Measurements from ENCODE around the gene RAB40B. TPM values are rescaled to one million over a fixed set of nuclear protein-coding genes. Genes with fewer than 3 reads are reported as not detected.

Gene RAB40B
- total RNA-seq, 2 experiments from 2014 or later = 2.1 to 3.1 TPM

DNA sequence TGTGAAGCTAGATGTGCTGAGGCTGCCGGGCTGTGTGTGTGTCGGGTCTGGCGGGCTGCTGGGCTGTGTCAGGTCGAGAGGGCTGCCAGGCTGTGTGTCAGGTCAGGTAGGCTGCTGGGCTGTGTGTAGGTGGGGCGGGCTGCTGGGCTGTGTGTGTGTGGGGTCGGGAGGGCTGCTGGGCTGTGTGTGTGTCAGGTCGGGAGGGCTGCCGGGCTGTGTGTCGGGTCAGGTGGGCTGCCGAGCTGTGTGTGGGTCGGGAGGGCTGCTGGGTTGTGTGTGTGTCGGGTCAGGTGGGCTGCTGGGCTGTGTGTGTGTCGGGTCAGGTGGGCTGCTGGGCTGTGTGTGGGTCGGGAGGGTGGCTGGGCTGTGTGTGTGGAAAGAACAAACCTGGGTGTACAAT lies 58.9 kb downstream of the RAB40B start:
- Mint-ChIP-seq H3K4me3 (no peak overlapping the region), H3K9me3 (peaks cover 1% of the 10 kb centered on the region), H3K27me3 (no peaks in the 10 kb centered on the region), H3K27ac (no peak overlapping the region), H3K4me1 (peaks cover 25% of the 10 kb centered on the region), H3K36me3 (peaks cover 50% of the 10 kb centered on the region)
- DNase-seq = no peak

DNA sequence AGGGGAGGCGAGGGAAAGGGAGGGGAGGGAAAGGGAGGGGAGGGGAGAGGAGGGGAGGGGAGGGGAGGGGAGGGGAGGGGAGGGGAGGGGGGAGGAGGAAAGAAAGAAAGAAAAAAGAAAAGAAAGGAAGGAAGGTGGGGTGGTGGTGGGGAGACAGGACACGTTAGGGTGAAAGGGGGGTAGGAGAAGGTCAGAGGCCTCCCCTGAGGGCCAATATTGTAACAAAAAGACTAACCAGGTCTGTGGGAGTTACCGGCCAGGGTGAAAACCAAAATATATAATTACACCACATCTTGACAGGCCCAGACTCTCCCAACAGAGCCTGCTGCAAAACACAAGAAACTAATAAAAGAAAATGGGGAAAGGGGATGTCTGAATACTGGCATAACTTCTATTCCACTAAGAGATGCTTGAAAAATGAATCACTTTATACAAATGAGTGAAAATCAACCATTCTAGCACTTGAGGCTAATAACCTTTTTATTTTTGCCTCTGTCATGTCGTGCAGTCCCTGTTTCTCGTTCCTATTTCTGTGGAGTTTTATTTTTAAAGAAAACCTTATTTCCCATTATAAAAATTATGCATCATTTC lies 60.2 kb downstream of the RAB40B start:
- H3K4me1 Mint-ChIP-seq = peaks cover 26% of the 10 kb centered on the region
- DNase-seq = no peak
- no peak overlapping the region for H3K27ac Mint-ChIP-seq
- peaks cover 45% of the 10 kb centered on the region for H3K36me3 Mint-ChIP-seq
- no peaks in the 10 kb centered on the region for H3K27me3 Mint-ChIP-seq
- peaks cover 1% of the 10 kb centered on the region for H3K9me3 Mint-ChIP-seq
- H3K4me3 Mint-ChIP-seq = no peak overlapping the region

- Mint-ChIP-seq H3K9me3 (peaks cover 1% of the 10 kb centered on the region), H3K4me3 (no peak overlapping the region), H3K27ac (no peak overlapping the region), H3K4me1 (peaks cover 29% of the 10 kb centered on the region), H3K27me3 (no peaks in the 10 kb centered on the region), H3K36me3 (peaks cover 45% of the 10 kb centered on the region)
- DNase-seq = no peak
Observed at GRCh38 chr17:82636626-82637598, 61.6 kb downstream of the RAB40B start.

DNA sequence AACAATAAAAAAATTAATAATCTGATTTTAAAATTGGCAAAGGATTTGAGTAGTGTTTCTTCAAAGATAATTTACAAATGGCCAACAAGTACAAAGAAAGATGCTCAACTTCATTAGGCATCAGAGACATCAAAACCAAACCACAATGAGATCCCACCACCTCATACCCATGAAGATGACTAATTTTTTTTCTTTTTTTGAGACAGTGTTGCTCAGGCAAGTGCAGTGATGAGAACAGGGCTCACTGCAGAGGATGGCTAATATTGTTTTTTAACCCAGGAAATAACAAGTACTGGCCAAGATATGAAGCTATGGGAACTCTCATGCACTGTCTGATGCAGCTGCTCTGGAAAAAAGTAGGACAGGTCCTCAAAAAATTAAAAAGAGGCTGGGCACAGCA lies 65.2 kb downstream of the RAB40B start:
- H3K27me3 Mint-ChIP-seq = no peaks in the 10 kb centered on the region
- peak overlapping the region; percentile 58 for H3K27ac Mint-ChIP-seq
- H3K4me1 Mint-ChIP-seq = peaks cover 19% of the 10 kb centered on the region

DNA sequence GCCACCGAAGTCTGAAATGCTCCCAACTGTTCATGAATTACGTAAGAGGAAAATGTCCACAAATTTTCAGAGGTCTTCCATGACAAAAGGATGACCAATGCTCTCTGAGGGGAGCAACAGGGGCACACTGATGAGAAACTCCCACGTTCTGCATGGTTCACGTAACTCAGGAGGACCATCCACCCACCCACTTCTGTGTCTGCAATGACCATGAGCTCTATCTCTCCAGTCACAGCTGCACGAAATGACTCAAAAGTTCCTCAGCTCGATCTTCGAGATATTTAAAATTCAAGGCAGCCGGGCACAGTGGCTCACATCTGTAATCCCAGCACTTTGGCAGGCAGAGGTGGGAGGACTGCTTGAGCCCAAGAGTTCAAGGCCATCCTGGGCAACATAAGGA lies 66.0 kb downstream of the RAB40B start:
- H3K27ac Mint-ChIP-seq = no peak overlapping the region
- no peaks in the 10 kb centered on the region for H3K27me3 Mint-ChIP-seq
- H3K36me3 Mint-ChIP-seq = peaks cover 29% of the 10 kb centered on the region
- H3K9me3 Mint-ChIP-seq = peaks cover under 1% of the 10 kb centered on the region
- DNase-seq = no peak
- no peak overlapping the region for H3K4me3 Mint-ChIP-seq
- H3K4me1 Mint-ChIP-seq = peaks cover 16% of the 10 kb centered on the region

More for the DNA sequence above, 65.2 kb downstream of the RAB40B start:
- no peak for DNase-seq
- H3K9me3 Mint-ChIP-seq = peaks cover 1% of the 10 kb centered on the region
- no peak overlapping the region for H3K4me3 Mint-ChIP-seq
- peaks cover 34% of the 10 kb centered on the region for H3K36me3 Mint-ChIP-seq

GRCh38 chr17:82631544-82631943 lies 67.0 kb downstream of the RAB40B start:
- Mint-ChIP-seq H3K27me3 (no peaks in the 10 kb centered on the region), H3K4me1 (peaks cover 16% of the 10 kb centered on the region), H3K36me3 (peaks cover 23% of the 10 kb centered on the region), H3K9me3 (no peaks in the 10 kb centered on the region), H3K4me3 (no peak overlapping the region), H3K27ac (no peak overlapping the region)
- no peak for DNase-seq

DNA sequence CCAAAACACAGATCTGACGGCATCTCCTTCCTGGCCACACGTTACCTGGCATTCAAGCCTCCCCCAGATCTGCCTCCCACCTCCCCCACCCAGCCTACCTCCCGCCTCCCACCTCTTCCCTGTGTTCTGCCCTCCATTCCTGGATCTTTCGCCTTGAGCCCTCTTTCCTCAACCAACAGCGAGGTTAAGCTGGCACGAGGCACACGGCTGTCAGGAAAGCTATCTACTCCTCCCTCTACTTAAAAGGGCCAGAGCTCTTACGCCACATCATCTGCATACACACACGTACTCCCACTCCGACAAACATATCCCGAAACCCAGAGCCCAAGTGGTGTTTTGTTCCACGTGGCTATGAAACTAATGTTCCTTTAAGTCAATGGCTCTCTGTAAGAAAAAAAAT lies 68.3 kb downstream of the RAB40B start:
- no peaks in the 10 kb centered on the region for H3K9me3 Mint-ChIP-seq
- no peak overlapping the region for H3K4me3 Mint-ChIP-seq
- peaks cover 24% of the 10 kb centered on the region for H3K36me3 Mint-ChIP-seq
- no peak for DNase-seq
- peaks cover 12% of the 10 kb centered on the region for H3K4me1 Mint-ChIP-seq
- no peaks in the 10 kb centered on the region for H3K27me3 Mint-ChIP-seq
- no peak overlapping the region for H3K27ac Mint-ChIP-seq

GRCh38 chr17:82629748-82630147 lies 68.8 kb downstream of the RAB40B start:
- no peak overlapping the region for H3K27ac Mint-ChIP-seq
- no peaks in the 10 kb centered on the region for H3K9me3 Mint-ChIP-seq
- H3K27me3 Mint-ChIP-seq = no peaks in the 10 kb centered on the region
- no peak overlapping the region for H3K4me3 Mint-ChIP-seq
- H3K36me3 Mint-ChIP-seq = peaks cover 28% of the 10 kb centered on the region
- DNase-seq = no peak
- H3K4me1 Mint-ChIP-seq = peaks cover 11% of the 10 kb centered on the region

DNA sequence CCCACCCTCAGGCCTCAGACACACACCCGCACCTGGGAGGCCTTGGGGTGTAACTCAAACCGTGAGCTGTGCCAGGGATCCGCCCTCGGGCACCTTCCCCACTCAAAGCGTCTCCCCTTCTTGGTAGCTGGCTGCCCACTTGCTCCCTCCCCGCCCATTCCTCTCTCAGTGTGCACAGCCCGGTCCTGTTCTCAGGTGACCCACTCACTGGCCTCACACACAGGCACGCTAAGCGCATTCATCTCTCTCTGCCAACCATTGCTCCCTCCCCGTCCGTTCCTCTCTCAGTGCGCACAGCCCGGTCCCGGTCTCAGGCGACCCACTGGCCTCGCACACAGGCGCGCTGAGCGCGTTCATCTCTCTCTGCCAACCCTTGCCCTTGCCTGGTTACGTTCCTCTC lies 71.1 kb downstream of the RAB40B start:
- DNase-seq = no peak
- no peak overlapping the region for H3K4me3 Mint-ChIP-seq
- H3K4me1 Mint-ChIP-seq = no peaks in the 10 kb centered on the region
- no peak overlapping the region for H3K27ac Mint-ChIP-seq
- no peaks in the 10 kb centered on the region for H3K9me3 Mint-ChIP-seq
- no peaks in the 10 kb centered on the region for H3K27me3 Mint-ChIP-seq
- peaks cover 30% of the 10 kb centered on the region for H3K36me3 Mint-ChIP-seq

DNA sequence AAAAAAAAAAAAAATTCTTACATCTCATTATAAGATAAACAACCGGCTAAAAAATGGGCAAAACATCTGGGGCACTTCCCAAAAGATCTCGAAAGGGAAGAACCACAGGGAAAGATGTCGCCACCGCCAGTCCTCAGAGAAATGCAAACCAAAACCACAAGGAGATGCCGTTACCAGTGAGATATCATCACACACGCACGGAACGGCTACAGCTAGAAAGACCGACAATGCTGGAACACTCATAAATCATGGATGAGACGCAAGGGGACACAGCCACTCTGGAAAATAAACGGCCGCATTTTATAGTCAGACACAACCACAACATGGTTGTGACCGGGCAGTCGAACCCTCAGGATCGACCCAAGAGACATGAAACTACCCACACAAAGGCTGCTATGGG lies 74.8 kb downstream of the RAB40B start:
- Mint-ChIP-seq H3K4me3 (no peak overlapping the region), H3K9me3 (no peaks in the 10 kb centered on the region), H3K36me3 (peaks cover 29% of the 10 kb centered on the region), H3K4me1 (no peaks in the 10 kb centered on the region), H3K27me3 (no peaks in the 10 kb centered on the region), H3K27ac (no peak overlapping the region)
- DNase-seq = no peak

GRCh38 chr17:82619641-82620040 lies 78.9 kb downstream of the RAB40B start:
- Mint-ChIP-seq H3K27ac (no peak overlapping the region), H3K4me1 (no peaks in the 10 kb centered on the region), H3K9me3 (no peaks in the 10 kb centered on the region), H3K36me3 (peaks cover 23% of the 10 kb centered on the region), H3K4me3 (no peak overlapping the region), H3K27me3 (no peaks in the 10 kb centered on the region)
- no peak for DNase-seq

- no peak for DNase-seq
- Mint-ChIP-seq H3K4me1 (no peaks in the 10 kb centered on the region), H3K4me3 (no peak overlapping the region), H3K27ac (no peak overlapping the region), H3K9me3 (no peaks in the 10 kb centered on the region), H3K36me3 (peaks cover 22% of the 10 kb centered on the region), H3K27me3 (no peaks in the 10 kb centered on the region)
Observed at GRCh38 chr17:82619211-82619610, 79.3 kb downstream of the RAB40B start.

- H3K27me3 Mint-ChIP-seq = no peaks in the 10 kb centered on the region
- H3K9me3 Mint-ChIP-seq = no peaks in the 10 kb centered on the region
- H3K27ac Mint-ChIP-seq = no peak overlapping the region
- peaks cover 22% of the 10 kb centered on the region for H3K36me3 Mint-ChIP-seq
- H3K4me3 Mint-ChIP-seq = no peak overlapping the region
- no peak for DNase-seq
- peaks cover 2% of the 10 kb centered on the region for H3K4me1 Mint-ChIP-seq
Observed at GRCh38 chr17:82616021-82616711, 82.3 kb downstream of the RAB40B start.

DNA sequence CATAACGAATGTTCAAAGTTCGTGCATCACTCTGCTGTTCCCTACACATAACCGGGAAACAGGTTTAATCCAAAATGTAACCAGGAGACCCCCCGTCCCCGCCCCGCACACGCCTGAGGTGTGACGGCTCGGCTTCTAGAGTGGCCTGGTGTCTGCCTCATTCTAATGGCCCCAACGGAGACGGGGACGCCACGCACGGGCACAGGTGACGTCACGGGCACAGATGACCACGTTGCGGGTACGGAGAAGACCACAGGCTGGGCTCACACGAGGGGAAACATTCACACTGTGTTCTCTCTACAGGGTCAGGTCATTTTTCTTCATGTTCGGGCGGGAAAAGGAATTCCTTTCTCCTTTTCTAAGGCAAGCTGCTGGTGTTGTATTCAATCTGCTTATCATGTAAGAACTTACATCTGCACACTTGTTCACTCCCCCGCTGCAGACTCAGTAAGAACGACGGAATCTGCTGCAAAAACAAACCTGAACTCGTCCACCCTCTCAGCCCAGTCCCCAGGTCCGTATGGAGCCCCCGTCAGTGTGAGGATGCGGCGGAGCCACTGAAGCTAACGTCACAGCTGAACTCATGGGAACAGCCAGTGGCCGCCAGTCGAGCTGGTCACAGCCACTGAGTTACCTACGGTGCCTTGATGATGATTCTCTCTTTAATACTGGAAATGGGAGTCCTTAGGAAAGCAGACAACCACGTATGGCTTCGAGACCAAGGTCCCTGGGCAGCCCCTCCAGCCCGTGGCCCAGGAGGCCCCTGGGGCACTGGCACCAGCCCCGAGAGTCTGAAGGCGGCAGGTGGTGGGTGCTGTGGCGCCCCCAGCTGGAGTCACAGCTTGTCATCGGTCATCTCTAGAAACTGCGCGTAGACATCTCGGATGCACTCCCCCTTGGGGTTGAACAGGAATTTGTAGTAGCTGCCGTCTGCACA lies 83.1 kb downstream of the RAB40B start:
- Mint-ChIP-seq H3K27me3 (no peaks in the 10 kb centered on the region), H3K4me1 (peaks cover 2% of the 10 kb centered on the region), H3K4me3 (no peak overlapping the region), H3K36me3 (peaks cover 24% of the 10 kb centered on the region), H3K9me3 (no peaks in the 10 kb centered on the region), H3K27ac (no peak overlapping the region)
- DNase-seq = no peak
